ENCODE measurements around the gene ICAM4.
A peak's percentile ranks its signal among the peaks of the same experiment; 100 is the strongest.
"Not testable (repeated sequence)": the region's sequence is repeated elsewhere in the genome, so short reads cannot be mapped to it uniquely, and the experiment has no call there.

Gene ICAM4

GRCh38 chr19:10269333-10270179 lies 17.2 kb upstream of the ICAM4 start:
- peak; percentile 71 for DNase-seq (ENCODE audit: low spot score)

- no peak for DNase-seq (ENCODE audit: low spot score)
Observed at GRCh38 chr19:10270180-10270615, 16.6 kb upstream of the ICAM4 start.

- DNase-seq (ENCODE audit: low spot score), result peak; percentile 79
Observed at GRCh38 chr19:10270616-10271394, 15.9 kb upstream of the ICAM4 start, which contains the start of gene ICAM1. ICAM1 (plus strand) TSS chr19:10271120; CDS start chr19:10271160, 40 bp downstream.

DNA sequence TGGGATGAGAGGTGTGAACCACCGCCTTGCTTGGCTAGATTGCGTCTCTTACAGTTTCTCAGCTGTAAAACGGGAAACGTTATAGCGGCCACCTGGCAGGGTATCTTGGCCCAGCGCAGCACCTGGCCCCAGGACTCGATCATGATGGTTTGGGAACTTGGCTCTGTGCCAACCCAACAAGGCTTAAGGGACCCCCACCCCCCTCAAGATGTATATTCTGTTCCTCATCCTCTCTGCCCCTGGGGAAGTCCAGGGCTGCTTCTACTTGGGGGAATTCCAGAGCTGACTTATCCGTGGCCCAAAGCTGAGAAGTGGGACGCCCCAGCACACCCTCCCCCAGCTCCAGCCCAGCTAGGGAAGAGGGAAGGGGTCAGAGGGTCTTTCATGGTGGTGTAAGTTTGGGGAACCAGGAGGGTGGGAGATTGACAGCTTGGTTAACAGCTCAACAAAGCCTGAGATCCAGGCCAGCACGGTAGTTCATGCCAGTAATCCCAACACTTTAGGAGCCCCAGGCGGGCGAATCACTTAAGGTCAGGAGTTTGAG lies 15.1 kb upstream of the ICAM4 start:
- DNase-seq (ENCODE audit: low spot score), result no peak

- DNase-seq (ENCODE audit: low spot score), result no peak
Observed at GRCh38 chr19:10274589-10274988, 12.2 kb upstream of the ICAM4 start.

- no peak for DNase-seq (ENCODE audit: low spot score)
Observed at GRCh38 chr19:10277795-10278589, 8.8 kb upstream of the ICAM4 start.

DNA sequence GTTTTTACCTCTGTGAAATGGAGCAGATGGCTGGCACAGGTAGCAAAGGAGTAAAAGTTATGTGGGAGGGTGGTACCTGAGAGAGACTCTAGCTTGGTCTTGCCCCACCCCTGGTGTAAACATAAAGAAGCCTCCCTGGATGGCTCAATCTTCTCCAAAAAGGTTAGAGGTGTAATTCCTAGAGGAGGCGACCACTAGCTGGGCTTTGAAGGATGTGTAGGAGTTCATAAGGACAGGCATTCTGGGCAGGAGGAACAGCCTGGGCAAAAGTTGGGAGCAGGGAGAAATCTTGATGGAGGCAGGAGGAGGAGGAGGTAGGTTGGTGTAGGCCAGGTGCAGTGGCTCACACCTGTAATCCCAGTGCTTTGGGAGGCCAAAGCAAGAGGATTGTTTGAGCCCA lies 7.8 kb upstream of the ICAM4 start:
- no peak for DNase-seq (ENCODE audit: low spot score)

DNA sequence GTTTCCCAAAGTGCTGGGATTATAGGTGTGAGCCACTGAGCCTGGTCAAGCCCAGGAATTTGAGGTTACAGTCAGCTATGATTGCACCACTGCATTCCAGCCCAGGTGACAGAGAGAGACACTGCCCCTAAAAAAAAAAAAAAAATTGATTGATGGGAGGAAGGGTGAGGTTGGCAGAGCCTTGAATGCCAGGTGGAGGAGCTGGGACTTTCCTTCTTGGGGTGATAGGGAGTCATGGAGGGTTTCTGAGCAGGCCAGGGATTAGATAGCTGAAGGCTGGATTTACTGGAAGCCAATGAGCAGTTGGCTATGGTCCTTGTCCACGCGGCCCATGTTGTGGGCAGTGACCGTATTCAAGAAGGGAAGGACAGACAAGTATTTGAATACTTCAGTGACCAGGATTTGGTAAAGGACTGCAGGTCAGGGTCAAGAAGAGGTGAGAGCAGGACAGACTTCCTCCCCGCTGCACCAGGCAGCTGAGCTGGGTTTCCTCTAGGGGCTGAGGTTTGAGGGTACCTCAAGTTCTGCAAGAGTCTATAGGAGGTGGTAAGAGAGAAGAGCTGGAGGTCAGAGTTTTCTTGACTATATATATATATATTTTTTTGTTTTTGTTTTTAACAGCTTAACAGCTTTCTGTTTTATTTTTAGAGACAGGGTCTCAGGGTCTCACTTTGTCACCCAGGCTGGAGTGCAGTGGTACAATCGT lies 6.9 kb upstream of the ICAM4 start:
- DNase-seq (ENCODE audit: low spot score), result no peak

GRCh38 chr19:10282043-10282442 lies 4.7 kb upstream of the ICAM4 start:
- not testable (repeated sequence) for DNase-seq (ENCODE audit: low spot score)

- DNase-seq (ENCODE audit: low spot score), result no peak
Observed at GRCh38 chr19:10283301-10284064, 3.3 kb upstream of the ICAM4 start.

- no peak for DNase-seq (ENCODE audit: low spot score)
Observed at GRCh38 chr19:10284065-10284959, 2.4 kb upstream of the ICAM4 start.

GRCh38 chr19:10284960-10285278 lies 1.8 kb upstream of the ICAM4 start:
- DNase-seq (ENCODE audit: low spot score), result no peak

- no peak for DNase-seq (ENCODE audit: low spot score)
Observed at GRCh38 chr19:10285393-10285792, 1.4 kb upstream of the ICAM4 start.

GRCh38 chr19:10288662-10289166 lies 2.0 kb downstream of the ICAM4 start:
- peak; percentile 97 for DNase-seq (ENCODE audit: low spot score)

GRCh38 chr19:10289167-10289835 lies 2.5 kb downstream of the ICAM4 start:
- peak; percentile 86 for DNase-seq (ENCODE audit: low spot score)

DNA sequence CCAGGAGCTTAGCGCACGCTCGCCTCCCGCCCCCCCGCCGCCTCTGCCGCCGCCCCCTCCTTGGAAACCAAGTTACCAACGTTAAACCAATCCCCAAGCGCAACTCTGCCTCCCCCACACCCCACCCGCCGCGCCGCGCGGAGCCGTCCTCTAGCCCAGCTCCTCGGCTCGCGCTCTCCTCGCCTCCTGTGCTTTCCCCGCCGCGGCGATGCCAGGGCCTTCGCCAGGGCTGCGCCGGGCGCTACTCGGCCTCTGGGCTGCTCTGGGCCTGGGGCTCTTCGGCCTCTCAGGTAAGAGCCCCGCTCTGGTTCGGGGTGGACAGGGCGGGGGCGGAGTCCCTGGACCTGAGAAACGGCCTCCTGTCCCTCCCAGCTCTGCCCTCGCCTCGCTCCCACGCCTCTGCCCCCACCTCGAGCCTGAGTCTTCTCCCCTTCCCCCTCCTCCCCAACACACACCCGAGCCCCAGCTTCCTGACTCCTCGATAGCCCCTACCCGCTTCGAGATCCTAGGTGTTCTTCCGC lies 3.1 kb downstream of the ICAM4 start, which contains the start of gene ICAM5:
TSS of gene ICAM5 (plus strand) at position 117 of the 521 bp plus-strand sequence. CDS start at position 209, 92 bp downstream.
- no peak for DNase-seq (ENCODE audit: low spot score)

GRCh38 chr19:10290357-10290875 lies 3.7 kb downstream of the ICAM4 start:
- peak; percentile 40 for DNase-seq (ENCODE audit: low spot score)

DNA sequence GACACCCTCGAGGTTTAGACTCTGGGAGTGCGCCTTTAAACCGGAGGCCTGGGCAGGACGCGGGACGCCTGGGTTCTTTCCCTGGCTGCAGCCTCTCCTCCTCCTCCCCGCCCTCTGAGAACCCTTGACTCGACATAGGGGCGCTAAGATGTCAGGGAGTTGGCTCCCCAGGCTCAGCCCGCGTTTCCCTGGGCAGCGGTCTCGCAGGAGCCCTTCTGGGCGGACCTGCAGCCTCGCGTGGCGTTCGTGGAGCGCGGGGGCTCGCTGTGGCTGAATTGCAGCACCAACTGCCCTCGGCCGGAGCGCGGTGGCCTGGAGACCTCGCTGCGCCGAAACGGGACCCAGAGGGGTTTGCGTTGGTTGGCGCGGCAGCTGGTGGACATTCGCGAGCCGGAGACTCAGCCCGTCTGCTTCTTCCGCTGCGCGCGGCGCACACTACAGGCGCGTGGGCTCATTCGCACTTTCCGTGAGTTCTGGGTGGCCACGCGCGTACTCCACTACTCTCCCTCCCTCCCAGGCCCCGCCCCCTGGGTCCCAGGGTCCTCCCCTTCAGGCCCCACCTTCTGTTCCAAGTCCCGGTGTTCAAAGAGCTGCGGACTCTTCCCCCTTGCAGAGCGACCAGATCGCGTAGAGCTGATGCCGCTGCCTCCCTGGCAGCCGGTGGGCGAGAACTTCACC lies 4.3 kb downstream of the ICAM4 start:
- DNase-seq (ENCODE audit: low spot score), result peak; percentile 89

Measured in HuH-7.5 (cell line).